GM12878 (cell line): ENCODE results near the gene SPPL3. TPM values are rescaled to one million over a fixed set of nuclear protein-coding genes. Genes with fewer than 3 reads are reported as not detected.
A peak's percentile ranks its signal among the peaks of the same experiment; 100 is the strongest.

ENCODE experiments used
- CBX3 ChIP-seq: fragments of 200-600 bp; sonication (generic); IDR thresholded peaks from 2 replicates; pipeline ENCODE4 v1.6.1; 2016; ENCODE audit warnings: low read depth, borderline replicate concordance
- EED ChIP-seq: sonication (generic); IDR thresholded peaks from 2 replicates; pipeline ENCODE4 v1.6.1; 2016; ENCODE audit warnings: antibody characterized with exemption, low read depth
- IKZF2 ChIP-seq, 2 experiments: fragments of 450-650 bp; IDR thresholded peaks; 2 replicates each; pipeline ENCODE4 v1.6.1; 2017; ENCODE audit warnings: mild to moderate bottlenecking in 2 of 2, moderate library complexity in 2 of 2
- KDM1A ChIP-seq: fragments of 200-600 bp; sonication (generic); IDR thresholded peaks from 2 replicates; pipeline ENCODE4 v1.6.1; 2016; ENCODE audit warnings: borderline replicate concordance
- MYC ChIP-seq: IDR thresholded peaks from 2 replicates; pipeline ENCODE4 v1.6.1; 2011; ENCODE audit warnings: mild to moderate bottlenecking, low read length, moderate library complexity, inconsistent platforms; ENCODE audit not compliant: insufficient read depth, insufficient replicate concordance, insufficient read length, severe bottlenecking
- NR2F1 ChIP-seq: fragments of 450-650 bp; conservative IDR thresholded peaks from 2 replicates; pipeline ENCODE4 v1.6.1; 2017; ENCODE audit warnings: mild to moderate bottlenecking
- PBX3 ChIP-seq: IDR thresholded peaks from 2 replicates; pipeline ENCODE4 v1.6.1; 2011; ENCODE audit warnings: mild to moderate bottlenecking, low read depth, low read length, moderate library complexity; ENCODE audit not compliant: insufficient replicate concordance
- PRDM15 ChIP-seq: fragments of 450-650 bp; formaldehyde crosslinking; IDR thresholded peaks from 2 replicates; pipeline ENCODE4 v1.4.0; 2020; ENCODE audit warnings: mild to moderate bottlenecking, moderate library complexity
- RELB ChIP-seq: fragments of 450-650 bp; IDR thresholded peaks from 2 replicates; pipeline ENCODE4 v1.6.1; 2017; ENCODE audit warnings: low read depth, mild to moderate bottlenecking, moderate library complexity
- SMC3 ChIP-seq: IDR thresholded peaks from 2 replicates; pipeline ENCODE4 v1.6.1; 2011; ENCODE audit warnings: low read length, improper control_type of control experiment, borderline replicate concordance
- SUPT20H ChIP-seq: IDR thresholded peaks from 2 replicates; pipeline ENCODE4 v1.6.1; 2011; ENCODE audit warnings: low read depth, mild to moderate bottlenecking, low read length, moderate library complexity, borderline replicate concordance; ENCODE audit not compliant: control insufficient read depth
- ZBTB11 ChIP-seq: fragments of 450-650 bp; formaldehyde crosslinking; IDR thresholded peaks from 2 replicates; pipeline ENCODE4 v1.5.0; 2022; ENCODE audit warnings: mild to moderate bottlenecking, missing genetic modification characterization
- ZNF384 ChIP-seq: IDR thresholded peaks from 2 replicates; pipeline ENCODE4 v1.6.1; 2012; ENCODE audit warnings: low read depth, mild to moderate bottlenecking, low read length, improper control_type of control experiment, borderline replicate concordance
- polyA plus RNA-seq, 11 experiments: library from polyadenylated mRNA; depleted of rRNA in 4 of 11; unstranded in 6 of 11; stranded (reverse) in 5 of 11; fragments of >200 nt; fragmentation: Nextera tagmentation in 4 of 11; fragmentation: Illumina TruSeq in 1 of 11; extraction: Ambion mirVana in 4 of 11; extraction: Trizol in 1 of 11; gene quantifications; 1 replicate in 1 of 11; 2 replicates in 10 of 11; pipeline versions ENCODE4 v1.2.1 to v1.2.3, GENCODE V29; 2011 to 2016; ENCODE audit warnings: inconsistent platforms in 2 of 11, missing spikeins in 2 of 11, low read depth in 1 of 11
- total RNA-seq, 4 experiments: library from RNA; depleted of rRNA in 3 of 4; stranded (reverse); fragments of >200 nt in 3 of 4; fragmentation: Illumina TruSeq in 1 of 4; extraction: Trizol in 1 of 4; gene quantifications; 2 replicates each; pipeline versions ENCODE4 v1.2.1 to v1.2.3, GENCODE V29; 2013 to 2021
- TF ChIP-seq, protein P1 (sequence below): fragments of 450-650 bp; IDR thresholded peaks from 2 replicates; pipeline ENCODE4 v1.6.1; 2016; ENCODE audit warnings: mild to moderate bottlenecking
- TF ChIP-seq, protein P2 (sequence below): IDR thresholded peaks from 2 replicates; pipeline ENCODE4 v1.6.1; 2012; ENCODE audit warnings: low read length, inconsistent platforms

SPPL3 gene
- total and polyA plus RNA-seq, 10 of the 15 experiments (the other 5 are each of a cell fraction or from before 2014, with no cell fraction given) = 4.3 to 45.5 (median 11.7) TPM

DNA sequence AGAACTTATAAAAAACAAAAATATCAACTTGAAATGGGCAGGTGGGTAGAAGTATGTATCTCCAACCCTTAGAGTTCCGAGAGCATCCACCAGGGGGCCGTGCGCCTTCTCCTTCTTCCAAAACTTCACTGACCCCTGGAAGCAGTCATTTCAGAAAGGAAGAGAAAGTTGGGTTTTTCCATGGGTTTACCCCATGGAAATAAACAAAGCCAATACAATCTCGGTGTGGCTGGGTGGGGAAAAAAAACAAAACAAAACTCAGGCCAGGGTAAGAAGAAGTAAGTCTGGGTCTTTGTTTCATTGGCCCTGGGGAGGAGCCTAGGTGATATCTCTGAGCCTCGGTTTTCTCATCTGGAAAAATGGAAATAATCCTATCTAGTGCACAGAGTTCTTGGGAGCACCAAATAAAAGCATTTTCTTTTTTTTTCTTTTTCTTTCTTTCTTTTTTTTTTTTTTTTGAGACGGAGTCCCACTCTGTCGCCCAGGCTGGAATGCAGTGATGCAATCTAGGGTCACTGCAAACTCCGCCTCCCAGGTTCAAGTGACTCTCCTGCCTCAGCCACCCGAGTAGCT, 40.6 kb upstream of the SPPL3 start (continued):
- TF ChIP-seq MYC (no peak), CBX3 (no peak), PBX3 (no peak), EED (peak; percentile 75), SUPT20H (no peak), PRDM15 (CRISPR knock-in tag) (no peak), SMC3 (peak; percentile 63; the same call in 1 of the 2 replicates), KDM1A (no peak), ZNF384 (no peak), ZBTB11 (CRISPR knock-in tag) (no peak), IKZF2 (IDR thresholded peaks at IDR 0.05) (peak; percentile 41 to 55; a peak in 2 of 4 replicates), RELB (peak; percentile 19; the same call in 1 of the 2 replicates), NR2F1 (0 out of 2 replicates have a peak, but pooled peaks have one; percentile 18)
- TF ChIP-seq, protein P1, sequence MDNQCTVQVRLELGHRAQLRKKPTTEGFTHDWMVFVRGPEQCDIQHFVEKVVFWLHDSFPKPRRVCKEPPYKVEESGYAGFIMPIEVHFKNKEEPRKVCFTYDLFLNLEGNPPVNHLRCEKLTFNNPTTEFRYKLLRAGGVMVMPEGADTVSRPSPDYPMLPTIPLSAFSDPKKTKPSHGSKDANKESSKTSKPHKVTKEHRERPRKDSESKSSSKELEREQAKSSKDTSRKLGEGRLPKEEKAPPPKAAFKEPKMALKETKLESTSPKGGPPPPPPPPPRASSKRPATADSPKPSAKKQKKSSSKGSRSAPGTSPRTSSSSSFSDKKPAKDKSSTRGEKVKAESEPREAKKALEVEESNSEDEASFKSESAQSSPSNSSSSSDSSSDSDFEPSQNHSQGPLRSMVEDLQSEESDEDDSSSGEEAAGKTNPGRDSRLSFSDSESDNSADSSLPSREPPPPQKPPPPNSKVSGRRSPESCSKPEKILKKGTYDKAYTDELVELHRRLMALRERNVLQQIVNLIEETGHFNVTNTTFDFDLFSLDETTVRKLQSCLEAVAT = no peak
- TF ChIP-seq, protein P2, sequence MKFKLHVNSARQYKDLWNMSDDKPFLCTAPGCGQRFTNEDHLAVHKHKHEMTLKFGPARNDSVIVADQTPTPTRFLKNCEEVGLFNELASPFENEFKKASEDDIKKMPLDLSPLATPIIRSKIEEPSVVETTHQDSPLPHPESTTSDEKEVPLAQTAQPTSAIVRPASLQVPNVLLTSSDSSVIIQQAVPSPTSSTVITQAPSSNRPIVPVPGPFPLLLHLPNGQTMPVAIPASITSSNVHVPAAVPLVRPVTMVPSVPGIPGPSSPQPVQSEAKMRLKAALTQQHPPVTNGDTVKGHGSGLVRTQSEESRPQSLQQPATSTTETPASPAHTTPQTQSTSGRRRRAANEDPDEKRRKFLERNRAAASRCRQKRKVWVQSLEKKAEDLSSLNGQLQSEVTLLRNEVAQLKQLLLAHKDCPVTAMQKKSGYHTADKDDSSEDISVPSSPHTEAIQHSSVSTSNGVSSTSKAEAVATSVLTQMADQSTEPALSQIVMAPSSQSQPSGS = no peak
